Stomach (tissue), 9 donors: ENCODE measurements around the gene TMEM143. TPM values are rescaled to one million over a fixed set of nuclear protein-coding genes. Genes with fewer than 3 reads are reported as not detected.
"Not testable (repeated sequence)": the region's sequence is repeated elsewhere in the genome, so short reads cannot be mapped to it uniquely, and the experiment has no call there.

Source experiments
- DNase-seq, 2 donors: peaks; one replicate each; pipeline versions ENCODE4 v3.0.0 to v3.0.0-alpha.2; 2013 to 2019
- H3K27ac ChIP-seq, 5 donors: fragments of 200-600 bp in 4 of 5; sonication (generic) in 4 of 5; one replicate each; pipeline ENCODE4 v1.5.1; 2013 to 2019; ENCODE audit warnings: mild to moderate bottlenecking in 1 of 5, moderate library complexity in 1 of 5
- H3K27me3 ChIP-seq, 3 donors: fragments of 200-600 bp; sonication (generic); one replicate each; pipeline ENCODE4 v1.5.1; 2017 to 2019; ENCODE audit warnings: mixed run types in 1 of 3
- H3K36me3 ChIP-seq, 4 donors: fragments of 200-600 bp; sonication (generic); 1 replicate in 3 of 4; 2 replicates in 1 of 4; pipeline ENCODE4 v1.5.1; 2016 to 2019
- H3K4me1 ChIP-seq, 4 donors: fragments of 200-600 bp; sonication (generic); one replicate each; pipeline ENCODE4 v1.5.1; 2016 to 2019
- H3K4me3 ChIP-seq, 4 donors: fragments of 200-600 bp; sonication (generic) in 3 of 4; one replicate each; pipeline ENCODE4 v1.5.1; 2016 to 2019; ENCODE audit warnings: mild to moderate bottlenecking in 1 of 4
- H3K9me3 ChIP-seq, 4 donors: fragments of 200-600 bp; sonication (generic); one replicate each; pipeline ENCODE4 v1.5.1; 2016 to 2019
- CTCF ChIP-seq, 7 experiments: fragments of 450-650 bp in 4 of 7; fragments of 200-600 bp in 3 of 7; sonication (generic) in 3 of 7; IDR thresholded peaks; one replicate each; pipeline ENCODE4 v1.5.1; 2016 to 2019; ENCODE audit warnings: antibody characterized with exemption in 7 of 7, control low read depth in 2 of 7, mild to moderate bottlenecking in 1 of 7
- EP300 ChIP-seq: sonication (generic); formaldehyde crosslinking; IDR thresholded peaks from one replicate; pipeline ENCODE4 v1.6.1; 2017; ENCODE audit warnings: antibody characterized with exemption
- POLR2A ChIP-seq, 4 donors: fragments of 450-650 bp; IDR thresholded peaks; one replicate each; pipeline ENCODE4 v1.6.1; 2016; ENCODE audit warnings: antibody characterized with exemption in 4 of 4, control low read depth in 2 of 4, mild to moderate bottlenecking in 1 of 4, moderate library complexity in 1 of 4
- POLR2AphosphoS5 ChIP-seq, 3 donors: sonication (generic); formaldehyde crosslinking; IDR thresholded peaks; one replicate each; pipeline ENCODE4 v1.6.1; 2016; ENCODE audit warnings: antibody characterized with exemption in 3 of 3
- whole genome bisulfite sequencing, 5 donors: extraction: QIAGEN DNeasy Blood & Tissue Kit in 3 of 5; methylation state at CpG; one replicate each; pipeline versions ENCODE4 v1.1.5 to v1.1.7; 2013 to 2018; 5-methylcytosine and 5-hydroxymethylcytosine counted together
- intact Hi-C: fragments of 100-400 bp; cut with DNase I; formaldehyde crosslinking; loops from one replicate; pipeline ENCODE4 v1.15.1; 2023; ENCODE audit warnings: low total_unique reads
- polyA plus RNA-seq, 3 donors: library from polyadenylated mRNA; stranded (reverse); fragments of 200-250 nt; gene quantifications; one replicate each; pipeline ENCODE4 v1.2.3, GENCODE V29; 2013
- total RNA-seq, 5 donors: library from RNA; depleted of rRNA; stranded (reverse); fragments of >200 nt; gene quantifications; one replicate each; pipeline versions ENCODE4 v1.1.0 to v1.2.3, GENCODE V29; 2014 to 2016
- donor health status: healthy with polysubstance abuse.
- donor health status: Bipolar disorder and iron deficiency.
- donor health status: healthy.

TMEM143 gene
- total and polyA plus RNA-seq, 8 donors, result 4.2 to 33.3 (median 10.0) TPM

- no peak within 1 kb of the TSS for H3K27ac ChIP-seq
- 1 to 3% (median 3%) methylated on average over 7 to 40 of the region's 40 CpGs for WGBS, 5 donors
- DNase-seq, result peak in 1 of 2 donors; percentile 65
- peaks cover 25 to 61% (median 49%) of the 10 kb centered on the region in 4 donors for H3K4me1 ChIP-seq
- intact Hi-C loops, result no loop called here
- peaks cover 0 to 9% (median 8%) of the 10 kb centered on the region in 4 donors for H3K36me3 ChIP-seq
- peak within 1 kb of the TSS in 2 of 4 donors; percentile 10 to 22 for H3K4me3 ChIP-seq
- H3K27me3 ChIP-seq, result peaks cover 38 to 71% (median 61%) of the 10 kb centered on the region in 3 donors
- TF ChIP-seq CTCF (IDR thresholded peaks at IDR 0.05) (no peak), POLR2A (IDR thresholded peaks at IDR 0.05) (no peak), POLR2AphosphoS5 (IDR thresholded peaks at IDR 0.05) (no peak), EP300 (no peak)
- no peaks in the 10 kb centered on the region for H3K9me3 ChIP-seq
Measured at GRCh38 chr19:48393559-48394330, 30.0 kb upstream of the TMEM143 start, which contains the start of gene GRIN2D. GRIN2D (plus strand) TSS chr19:48393668; CDS start chr19:48398393, 4,725 bp downstream.

GRCh38 chr19:48392860-48393558 is 29.3 kb upstream of the TMEM143 start:
- TF ChIP-seq EP300 (no peak), CTCF (IDR thresholded peaks at IDR 0.05) (no peak), POLR2A (IDR thresholded peaks at IDR 0.05) (no peak), POLR2AphosphoS5 (IDR thresholded peaks at IDR 0.05) (no peak)
- Histone ChIP-seq H3K4me3 (peak overlapping the region in 1 of 4 donors; percentile 22), H3K4me1 (peaks cover 21 to 55% (median 45%) of the 10 kb centered on the region in 4 donors), H3K27ac (no peak overlapping the region), H3K9me3 (no peaks in the 10 kb centered on the region), H3K36me3 (peaks cover 4 to 16% (median 15%) of the 10 kb centered on the region in 4 donors), H3K27me3 (peaks cover 38 to 64% (median 59%) of the 10 kb centered on the region in 3 donors)
- no peak for DNase-seq
- WGBS, 5 donors, result 80 to 84% (median 83%) methylated on average over 11 to 15 of the region's 15 CpGs
- intact Hi-C loops, result no loop called here

GRCh38 chr19:48392006-48392344 is 28.2 kb upstream of the TMEM143 start:
- intact Hi-C loops, H3K27ac ChIP-seq, H3K4me3 ChIP-seq, H3K9me3 ChIP-seq, DNase-seq: not testable (repeated sequence)
- Histone ChIP-seq H3K36me3 (peaks cover 14 to 26% (median 25%) of the 10 kb centered on the region in 4 donors), H3K27me3 (peaks cover 36 to 53% (median 49%) of the 10 kb centered on the region in 3 donors), H3K4me1 (peaks cover 19 to 45% (median 40%) of the 10 kb centered on the region in 4 donors)
- 67 to 83% (median 71%) methylated on average over 1 of the region's 1 CpG; no CpG with 5 or more reads in 1 of the 5 donors for whole genome bisulfite sequencing, 5 donors

GRCh38 chr19:48391100-48392005 is 27.6 kb upstream of the TMEM143 start, which contains the start of gene KDELR1:
KDELR1 (minus strand) TSS chr19:48391551; CDS start chr19:48391358, 193 bp downstream.
- peaks cover 19 to 44% (median 38%) of the 10 kb centered on the region in 4 donors for H3K4me1 ChIP-seq
- TF ChIP-seq POLR2A (IDR thresholded peaks at IDR 0.05), result no peak
- no peak for TF ChIP-seq EP300
- peak in 5 of 7 experiments; percentile 59 to 89 (median 85) for TF ChIP-seq CTCF (IDR thresholded peaks at IDR 0.05)
- peak in 2 of 3 donors; percentile 43 to 63 for TF ChIP-seq POLR2AphosphoS5 (IDR thresholded peaks at IDR 0.05)
- H3K27me3 ChIP-seq, result peaks cover 30 to 47% (median 43%) of the 10 kb centered on the region in 3 donors

More at GRCh38 chr19:48391100-48392005, 27.6 kb upstream of the TMEM143 start, which contains the start of gene KDELR1:
- intact Hi-C loops, result no loop called here
- Histone ChIP-seq H3K9me3 (no peaks in the 10 kb centered on the region), H3K36me3 (peaks cover 14 to 33% (median 32%) of the 10 kb centered on the region in 4 donors), H3K27ac (peak within 1 kb of the TSS; percentile 91 to 97 (median 94)), H3K4me3 (peak within 1 kb of the TSS; percentile 78 to 94 (median 81))
- 3 to 11% (median 4%) methylated on average over 24 to 42 of the region's 42 CpGs for WGBS, 5 donors
- peak; percentile 81 to 92 for DNase-seq
